Ishikawa (cell line): ENCODE data around the gene JAKMIP3.

ENCODE experiments used
- CEBPB ChIP-seq: IDR thresholded peaks from 2 replicates; pipeline ENCODE4 v1.6.1; 2012
- CREB1 ChIP-seq: IDR thresholded peaks from 2 replicates; pipeline ENCODE4 v1.6.1; 2012; ENCODE audit warnings: low read depth
- EGR1 ChIP-seq: IDR thresholded peaks from 2 replicates; pipeline ENCODE4 v1.6.1; 2012
- EP300 ChIP-seq: IDR thresholded peaks from 2 replicates; pipeline ENCODE4 v1.6.1; 2012; ENCODE audit warnings: borderline replicate concordance
- FOXM1 ChIP-seq: IDR thresholded peaks from 2 replicates; pipeline ENCODE4 v1.6.1; 2012; ENCODE audit warnings: low read depth, borderline replicate concordance
- MAX ChIP-seq: IDR thresholded peaks from 2 replicates; pipeline ENCODE4 v1.6.1; 2012
- NFIC ChIP-seq: IDR thresholded peaks from 2 replicates; pipeline ENCODE4 v1.6.1; 2012
- RAD21 ChIP-seq: IDR thresholded peaks from 2 replicates; pipeline ENCODE4 v1.6.1; 2012; ENCODE audit warnings: low read depth
- REST ChIP-seq: IDR thresholded peaks from 2 replicates; pipeline ENCODE4 v1.6.1; 2012; ENCODE audit warnings: low read depth, mild to moderate bottlenecking
- TAF1 ChIP-seq: IDR thresholded peaks from 2 replicates; pipeline ENCODE4 v1.6.1; 2012; ENCODE audit warnings: low read depth, mild to moderate bottlenecking
- TCF12 ChIP-seq: IDR thresholded peaks from 2 replicates; pipeline ENCODE4 v1.6.1; 2012; ENCODE audit warnings: low read depth
- TEAD4 ChIP-seq: IDR thresholded peaks from 2 replicates; pipeline ENCODE4 v1.6.1; 2012
- USF1 ChIP-seq: IDR thresholded peaks from 2 replicates; pipeline ENCODE4 v1.6.1; 2012
- YY1 ChIP-seq: IDR thresholded peaks from 2 replicates; pipeline ENCODE4 v1.6.1; 2012; ENCODE audit warnings: low read depth
- ZBTB7A ChIP-seq: IDR thresholded peaks from 2 replicates; pipeline ENCODE4 v1.6.1; 2012; ENCODE audit warnings: low read depth

Gene JAKMIP3

GRCh38 chr10:132023092-132023811 lies 42.5 kb upstream of the JAKMIP3 start:
- TF ChIP-seq FOXM1 (no peak), EP300 (no peak), RAD21 (peak; percentile 93)

- no peak for TF ChIP-seq NFIC
- no peak for TF ChIP-seq FOXM1
- no peak for TF ChIP-seq REST
- TF ChIP-seq RAD21 = no peak
- TF ChIP-seq TEAD4 = no peak
- TF ChIP-seq TAF1 = no peak
- TF ChIP-seq EGR1 = no peak
These were observed 38.2 kb upstream of the JAKMIP3 start for GRCh38 chr10:132027423-132027983.

- no peak for TF ChIP-seq FOXM1
- TF ChIP-seq CREB1 = no peak
- TF ChIP-seq MAX = no peak
- no peak for TF ChIP-seq RAD21
These were observed 37.0 kb upstream of the JAKMIP3 start for GRCh38 chr10:132028706-132029105.

- no peak for TF ChIP-seq TAF1
- no peak for TF ChIP-seq TEAD4
- no peak for TF ChIP-seq EP300
- TF ChIP-seq EGR1 = no peak
- TF ChIP-seq MAX = no peak
- TF ChIP-seq RAD21 = no peak
- no peak for TF ChIP-seq CREB1
- no peak for TF ChIP-seq ZBTB7A
- TF ChIP-seq NFIC = no peak
- TF ChIP-seq CEBPB = no peak
- TF ChIP-seq REST = no peak
- TF ChIP-seq YY1 = no peak
- no peak for TF ChIP-seq FOXM1
- TF ChIP-seq USF1 = no peak
These were observed 34.8 kb upstream of the JAKMIP3 start for GRCh38 chr10:132030898-132031463.

- no peak for TF ChIP-seq TEAD4
- TF ChIP-seq RAD21 = no peak
- no peak for TF ChIP-seq NFIC
- no peak for TF ChIP-seq ZBTB7A
- TF ChIP-seq USF1 = no peak
- no peak for TF ChIP-seq TCF12
- no peak for TF ChIP-seq EGR1
- no peak for TF ChIP-seq REST
- no peak for TF ChIP-seq FOXM1
- TF ChIP-seq CREB1 = no peak
- no peak for TF ChIP-seq MAX
- TF ChIP-seq TAF1 = no peak
- no peak for TF ChIP-seq YY1
- no peak for TF ChIP-seq EP300
- no peak for TF ChIP-seq CEBPB
These were observed 32.1 kb upstream of the JAKMIP3 start for GRCh38 chr10:132033632-132034031.
